Right ventricle myocardium superior (tissue), 1 donor: Measurements from ENCODE around the gene TVP23B. TPM values are rescaled to one million over a fixed set of nuclear protein-coding genes. Genes with fewer than 3 reads are reported as not detected.

ENCODE experiments used
- total RNA-seq: library from RNA; stranded (reverse); fragmentation: NEBNext Ultra II Directional; extraction: Animal tissue kit (Norgen Biotek cat#: 25700); gene quantifications from one replicate; pipeline ENCODE4 v1.2.1, GENCODE V29; 2021
- donor health status: DM: no; HTN: yes; CAD: no; lungs with severe emphysema.

Gene TVP23B
- total RNA-seq, 1 donor from 2014 or later: 23.6 TPM

Other genes with a start within 250 kb of the TVP23B start
- not detected for gene TBC1D28, start 136.8 kb upstream of the TVP23B start, total RNA-seq
- gene FOXO3B, start 98.9 kb upstream of the TVP23B start, total RNA-seq: 0.91 TPM
- gene FBXW10, start 37.1 kb upstream of the TVP23B start, total RNA-seq: 0.24 TPM
- gene PRPSAP2, start 76.9 kb downstream of the TVP23B start, total RNA-seq: 18.3 TPM
- not detected for gene SLC5A10, start 171.0 kb downstream of the TVP23B start, total RNA-seq
- 1.9 TPM for gene FAM83G, start 223.6 kb downstream of the TVP23B start, total RNA-seq